Astrocyte (in vitro differentiated cells and primary cell): ENCODE results near the gene ARHGAP12. TPM values are rescaled to one million over a fixed set of nuclear protein-coding genes. Genes with fewer than 3 reads are reported as not detected.
A peak's percentile ranks its signal among the peaks of the same experiment; 100 is the strongest.

Experiments used
- DNase-seq: peaks from one replicate; pipeline ENCODE4 v3.0.0-alpha.2; 2010; ENCODE audit warnings: low read depth
- FAIRE-seq: peaks from 2 replicates; lab custom pipeline; 2011; peaks lifted over from hg19 to GRCh38; lab: Jason Lieb, UNC
- H2AFZ ChIP-seq: 2 replicates; pipeline ENCODE4 v1.6.0; 2012; ENCODE audit warnings: low read depth, low read length, inconsistent platforms
- H3K27ac ChIP-seq: 2 replicates; pipeline ENCODE4 v1.5.1; 2011; ENCODE audit warnings: low read depth, low read length, inconsistent platforms
- H3K27me3 ChIP-seq: 2 replicates; pipeline ENCODE4 v1.6.0; 2011; ENCODE audit warnings: low read length, inconsistent platforms; ENCODE audit not compliant: insufficient read depth
- H3K36me3 ChIP-seq: 2 replicates; pipeline ENCODE4 v1.5.1; 2011; ENCODE audit warnings: low read length, inconsistent platforms; ENCODE audit not compliant: insufficient read depth
- H3K4me1 ChIP-seq: 2 replicates; pipeline ENCODE4 v1.5.1; 2011; ENCODE audit warnings: low read length, inconsistent platforms; ENCODE audit not compliant: insufficient read depth
- H3K4me2 ChIP-seq: 2 replicates; pipeline ENCODE4 v1.6.0; 2012; ENCODE audit warnings: low read length, inconsistent platforms
- H3K4me3 ChIP-seq: 2 replicates; pipeline ENCODE4 v1.5.1; 2011; ENCODE audit warnings: low read depth, mild to moderate bottlenecking, low read length, inconsistent platforms; ENCODE audit not compliant: insufficient read depth
- H3K79me2 ChIP-seq: 2 replicates; pipeline ENCODE4 v1.6.0; 2012; ENCODE audit warnings: mild to moderate bottlenecking, low read length, inconsistent platforms; ENCODE audit not compliant: insufficient read depth
- H3K9ac ChIP-seq: 2 replicates; pipeline ENCODE4 v1.6.0; 2012; ENCODE audit warnings: mild to moderate bottlenecking, low read length, inconsistent platforms
- H3K9me3 ChIP-seq: 2 replicates; pipeline ENCODE4 v1.5.1; 2012; ENCODE audit warnings: low read depth, mild to moderate bottlenecking, low read length, inconsistent platforms; ENCODE audit not compliant: insufficient read depth
- H4K20me1 ChIP-seq: 2 replicates; pipeline ENCODE4 v1.6.0; 2012; ENCODE audit warnings: low read length, inconsistent platforms; ENCODE audit not compliant: insufficient read depth
- H3K27ac Mint-ChIP-seq: one replicate; pipeline ENCODE4 v1.8.0; 2021; ENCODE audit warnings: mild to moderate bottlenecking, mixed read lengths; ENCODE audit not compliant: unreplicated experiment
- H3K27me3 Mint-ChIP-seq: one replicate; pipeline ENCODE4 v1.8.0; 2021; ENCODE audit warnings: low read depth, mixed read lengths; ENCODE audit not compliant: unreplicated experiment
- H3K36me3 Mint-ChIP-seq: one replicate; pipeline ENCODE4 v1.8.0; 2021; ENCODE audit warnings: low read depth, mixed read lengths; ENCODE audit not compliant: unreplicated experiment
- H3K4me1 Mint-ChIP-seq: one replicate; pipeline ENCODE4 v1.8.0; 2021; ENCODE audit warnings: low read depth, mixed read lengths; ENCODE audit not compliant: unreplicated experiment
- H3K4me3 Mint-ChIP-seq: one replicate; pipeline ENCODE4 v1.8.0; 2021; ENCODE audit warnings: mild to moderate bottlenecking, moderate library complexity, mixed read lengths; ENCODE audit not compliant: unreplicated experiment
- H3K9me3 Mint-ChIP-seq: one replicate; pipeline ENCODE4 v1.8.0; 2021; ENCODE audit warnings: mild to moderate bottlenecking, mixed read lengths; ENCODE audit not compliant: unreplicated experiment
- CTCF ChIP-seq: IDR thresholded peaks from 2 replicates; pipeline ENCODE4 v1.5.1; 2011; ENCODE audit warnings: low read depth, mild to moderate bottlenecking, inconsistent platforms, low read length, moderate library complexity; ENCODE audit not compliant: insufficient read depth
- EZH2 ChIP-seq: IDR thresholded peaks from 2 replicates; pipeline ENCODE4 v1.6.1; 2012; ENCODE audit warnings: mild to moderate bottlenecking, low read length, inconsistent platforms; ENCODE audit not compliant: insufficient read depth
- total RNA-seq: library from RNA; stranded (reverse); gene quantifications from 2 replicates; pipeline ENCODE4 v1.2.1, GENCODE V29; 2021

ARHGAP12 gene
- total RNA-seq, 1 donor from 2014 or later: 24.9 TPM

DNA sequence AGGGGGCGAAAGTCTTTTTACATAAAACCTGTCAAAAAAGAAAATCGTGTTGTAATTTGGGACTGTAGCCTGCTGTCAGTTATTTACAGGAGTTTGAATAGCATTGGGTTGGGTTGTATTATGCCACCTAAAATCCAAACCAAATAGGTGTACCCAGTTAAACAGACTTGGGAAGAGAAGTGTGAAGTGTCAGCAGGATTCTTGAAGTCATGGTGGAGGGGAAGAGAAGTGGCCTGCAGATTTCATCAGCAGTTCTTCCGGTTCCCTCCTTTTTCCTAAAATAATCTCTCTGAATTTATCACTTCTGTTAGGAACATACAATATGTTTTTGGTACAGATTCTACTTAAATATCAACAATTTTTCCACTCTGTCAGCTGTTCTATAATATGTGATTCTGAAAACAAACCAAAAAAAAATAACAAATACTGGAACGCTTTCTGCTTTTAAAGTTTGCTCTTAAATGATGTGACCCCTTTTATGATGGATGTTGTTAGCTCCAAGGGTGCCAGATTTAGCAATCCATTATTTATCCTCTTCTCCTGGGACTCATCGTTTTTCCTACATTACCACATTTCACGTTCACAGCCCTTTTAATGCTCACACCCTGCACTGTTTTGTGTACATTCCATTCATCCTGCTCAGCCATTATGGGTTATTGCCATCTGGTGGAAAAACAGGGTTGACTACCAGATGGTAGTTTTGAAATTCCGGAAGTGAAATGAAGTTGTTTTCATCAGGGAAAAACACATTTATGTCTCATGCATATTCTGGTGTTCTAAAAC, 18.7 kb upstream of the ARHGAP12 start:
- no peaks in the 10 kb centered on the region for H3K9me3 ChIP-seq
- no peak overlapping the region for H3K4me3 ChIP-seq
- H4K20me1 ChIP-seq: no peaks in the 10 kb centered on the region
- TF ChIP-seq EZH2: no peak
- TF ChIP-seq CTCF: peak; percentile 33
- no peaks in the 10 kb centered on the region for H3K27me3 ChIP-seq
- FAIRE-seq: peak; percentile 97
- H3K36me3 ChIP-seq: no peaks in the 10 kb centered on the region
- Mint-ChIP-seq H3K27ac (peak overlapping the region; percentile 84), H3K9me3 (no peaks in the 10 kb centered on the region), H3K27me3 (no peaks in the 10 kb centered on the region), H3K4me1 (peaks cover 22% of the 10 kb centered on the region), H3K4me3 (no peak overlapping the region), H3K36me3 (no peaks in the 10 kb centered on the region)
- H3K4me1 ChIP-seq: peaks cover 22% of the 10 kb centered on the region
- peak; percentile 88 for DNase-seq
- peak overlapping the region; percentile 1 for H2AFZ ChIP-seq
- H3K27ac ChIP-seq: peak overlapping the region; percentile 17
- H3K9ac ChIP-seq: peak overlapping the region; percentile 24
- peak overlapping the region; percentile 44 for H3K4me2 ChIP-seq
- H3K79me2 ChIP-seq: no peaks in the 10 kb centered on the region

GRCh38 chr10:31945392-31945791, 16.8 kb upstream of the ARHGAP12 start:
- Histone ChIP-seq H3K4me2 (no peak overlapping the region), H3K27ac (no peak overlapping the region), H3K9me3 (no peaks in the 10 kb centered on the region), H2AFZ (no peak overlapping the region), H3K9ac (no peak overlapping the region), H3K4me3 (no peak overlapping the region), H4K20me1 (no peaks in the 10 kb centered on the region), H3K27me3 (no peaks in the 10 kb centered on the region), H3K79me2 (no peaks in the 10 kb centered on the region), H3K4me1 (peaks cover 33% of the 10 kb centered on the region), H3K36me3 (no peaks in the 10 kb centered on the region)
- no peak overlapping the region for H3K4me3 Mint-ChIP-seq
- no peak overlapping the region for H3K27ac Mint-ChIP-seq
- no peak for DNase-seq
- FAIRE-seq: no peak
- H3K9me3 Mint-ChIP-seq: no peaks in the 10 kb centered on the region
- no peaks in the 10 kb centered on the region for H3K36me3 Mint-ChIP-seq
- peaks cover 30% of the 10 kb centered on the region for H3K4me1 Mint-ChIP-seq
- no peak for TF ChIP-seq CTCF
- no peak for TF ChIP-seq EZH2
- H3K27me3 Mint-ChIP-seq: no peaks in the 10 kb centered on the region

- no peaks in the 10 kb centered on the region for H3K9me3 Mint-ChIP-seq
Observed at GRCh38 chr10:31944071-31944433, 15.4 kb upstream of the ARHGAP12 start.

More at GRCh38 chr10:31944071-31944433, 15.4 kb upstream of the ARHGAP12 start:
- Histone ChIP-seq H3K27ac (peak overlapping the region; percentile 45), H4K20me1 (no peaks in the 10 kb centered on the region), H3K9me3 (no peaks in the 10 kb centered on the region), H3K4me3 (no peak overlapping the region), H3K9ac (no peak overlapping the region), H3K79me2 (no peaks in the 10 kb centered on the region), H3K4me2 (peak overlapping the region; percentile 22), H3K36me3 (no peaks in the 10 kb centered on the region), H2AFZ (no peak overlapping the region), H3K27me3 (no peaks in the 10 kb centered on the region), H3K4me1 (peaks cover 41% of the 10 kb centered on the region)
- DNase-seq: no peak
- H3K4me1 Mint-ChIP-seq: peaks cover 37% of the 10 kb centered on the region
- H3K36me3 Mint-ChIP-seq: no peaks in the 10 kb centered on the region
- no peak for TF ChIP-seq EZH2
- no peak for TF ChIP-seq CTCF
- FAIRE-seq: no peak
- H3K4me3 Mint-ChIP-seq: no peak overlapping the region
- H3K27me3 Mint-ChIP-seq: no peaks in the 10 kb centered on the region
- H3K27ac Mint-ChIP-seq: peak overlapping the region; percentile 92
